ENCODE results near the gene CCDC85B.

The CCDC85B gene

DNA sequence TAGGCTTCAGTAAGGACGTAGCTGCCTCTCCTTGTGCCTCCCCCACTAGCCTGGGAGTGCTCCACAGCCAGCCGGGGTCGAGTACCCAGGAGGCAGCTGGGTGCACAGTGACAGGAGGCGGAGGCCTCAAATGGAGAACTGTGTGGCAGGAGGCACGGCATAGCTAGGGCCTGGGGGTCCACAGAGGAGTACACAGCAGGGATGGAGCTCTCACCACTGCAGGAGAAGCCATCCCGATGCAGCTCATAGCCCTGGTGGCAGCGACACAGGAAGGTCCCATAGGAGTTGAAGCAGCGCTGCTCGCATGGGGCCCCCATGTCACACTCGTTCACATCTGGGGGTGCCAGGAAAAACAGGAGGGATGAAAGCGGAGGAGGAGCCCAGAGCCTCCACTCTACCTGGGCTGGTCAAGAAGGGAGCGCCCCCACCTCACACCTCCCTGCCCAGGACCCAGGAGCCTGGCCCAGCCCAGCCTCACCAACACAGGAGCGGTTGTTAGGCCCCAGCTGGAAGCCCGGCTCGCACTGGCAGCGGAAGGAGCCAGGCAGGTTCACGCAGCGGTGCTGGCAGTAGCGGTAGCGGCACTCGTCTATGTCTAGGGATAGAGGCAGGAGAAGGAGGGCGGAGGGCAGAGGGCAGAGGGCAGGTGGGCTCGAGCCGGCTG is 20.7 kb upstream of the CCDC85B start:
- no peak for DNase-seq (ENCODE audit: low read depth)

DNA sequence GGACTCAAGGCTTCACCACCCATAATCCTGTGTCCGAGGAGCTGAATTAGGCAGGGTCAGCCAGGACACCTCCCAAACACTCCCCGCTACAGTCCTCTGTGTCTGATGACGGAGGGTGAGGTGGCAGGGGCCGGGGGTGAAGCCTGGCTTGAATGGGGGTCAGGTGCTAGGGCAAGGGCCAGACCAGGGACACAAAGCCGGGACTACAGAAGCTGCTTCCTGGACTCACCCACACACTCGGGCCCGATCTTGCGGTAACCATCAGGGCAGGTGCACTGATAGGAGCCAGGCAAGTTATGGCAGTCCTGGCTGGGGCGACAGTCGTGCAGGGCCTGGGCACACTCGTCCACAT is 20.2 kb upstream of the CCDC85B start:
- no peak for DNase-seq (ENCODE audit: low read depth)

DNA sequence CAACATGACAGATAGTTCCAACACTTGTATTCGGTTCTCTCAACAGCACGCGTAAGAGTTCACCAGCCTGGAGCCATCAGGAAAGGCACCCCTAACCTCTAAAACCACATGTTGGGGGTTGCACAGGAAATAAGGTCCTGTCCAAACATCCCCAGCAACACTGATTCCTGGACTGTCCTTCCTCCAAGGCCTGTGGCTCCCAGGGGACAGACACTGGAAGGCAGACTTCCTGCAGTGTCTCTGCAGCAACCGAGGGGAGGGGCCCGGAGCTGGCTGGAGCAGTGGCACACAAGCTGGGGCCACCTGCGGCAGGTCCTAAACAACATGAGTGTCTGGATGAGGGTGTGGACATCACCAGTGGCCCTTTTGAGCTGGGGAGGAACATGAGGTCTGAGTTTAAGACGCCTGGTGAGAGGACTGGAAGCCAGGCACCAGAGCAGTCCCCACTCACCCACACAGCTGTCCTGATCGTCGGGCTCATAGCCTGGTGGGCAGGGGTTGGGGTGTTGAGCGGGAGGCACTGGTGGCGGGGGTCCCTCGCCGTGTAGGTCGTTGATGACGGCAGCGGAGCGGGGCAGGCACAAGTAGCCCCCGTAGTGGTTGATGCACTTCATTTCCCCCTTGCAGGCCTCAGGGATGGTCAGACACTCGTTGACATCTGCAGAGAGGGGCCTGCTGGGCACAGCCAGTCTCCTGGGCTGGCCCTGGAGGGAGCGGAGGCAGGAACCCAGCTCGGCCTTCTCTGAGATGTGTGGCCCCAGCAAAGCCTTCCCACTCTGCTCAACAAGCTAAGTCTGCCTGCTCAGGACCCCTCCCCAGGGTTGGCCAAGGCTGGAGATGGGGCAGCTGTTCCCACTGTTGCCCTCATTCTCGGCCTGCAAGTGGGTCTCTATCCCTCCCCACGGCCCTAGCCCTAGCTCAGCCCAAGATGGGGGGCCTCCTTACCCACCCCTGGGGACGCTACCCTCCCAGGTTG is 19.5 kb upstream of the CCDC85B start:
- DNase-seq (ENCODE audit: low read depth) = no peak

DNA sequence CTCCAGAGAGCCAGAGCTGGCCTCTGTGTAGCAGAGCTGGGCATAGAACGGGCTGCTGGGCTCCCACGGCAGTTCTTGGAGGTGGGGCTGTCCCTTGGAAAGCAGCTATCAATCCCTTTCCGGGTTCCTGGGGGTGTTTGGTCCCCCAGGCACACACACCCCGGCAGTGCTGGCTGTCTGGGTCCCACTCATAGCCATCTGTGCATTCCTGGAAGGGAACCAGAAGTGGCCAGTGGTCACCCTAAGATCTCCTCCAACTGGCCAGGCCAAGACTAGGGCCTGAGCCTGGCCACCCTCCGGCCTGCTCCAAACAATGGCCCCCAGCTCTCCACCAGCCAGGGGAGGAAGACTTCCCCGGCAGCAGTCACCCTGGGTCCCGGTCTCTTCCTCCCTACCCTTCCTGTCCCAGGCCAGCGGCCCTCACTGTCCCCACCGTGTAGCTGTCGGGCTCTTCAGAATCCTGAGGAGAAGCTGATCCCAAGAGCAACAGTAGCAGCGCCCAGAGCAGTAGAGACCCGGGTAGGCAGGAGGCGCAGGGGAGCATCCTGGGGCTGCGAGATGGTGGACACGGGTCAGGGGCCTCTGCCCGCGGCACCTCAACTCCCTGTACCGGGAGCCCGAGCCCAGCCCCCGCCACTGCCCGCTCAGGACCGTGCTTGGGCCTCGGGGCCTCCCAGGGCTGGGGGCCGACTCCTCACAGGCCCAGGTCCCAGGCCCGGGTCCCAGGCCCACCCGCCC is 18.5 kb upstream of the CCDC85B start:
- DNase-seq (ENCODE audit: low read depth) = no peak

DNA sequence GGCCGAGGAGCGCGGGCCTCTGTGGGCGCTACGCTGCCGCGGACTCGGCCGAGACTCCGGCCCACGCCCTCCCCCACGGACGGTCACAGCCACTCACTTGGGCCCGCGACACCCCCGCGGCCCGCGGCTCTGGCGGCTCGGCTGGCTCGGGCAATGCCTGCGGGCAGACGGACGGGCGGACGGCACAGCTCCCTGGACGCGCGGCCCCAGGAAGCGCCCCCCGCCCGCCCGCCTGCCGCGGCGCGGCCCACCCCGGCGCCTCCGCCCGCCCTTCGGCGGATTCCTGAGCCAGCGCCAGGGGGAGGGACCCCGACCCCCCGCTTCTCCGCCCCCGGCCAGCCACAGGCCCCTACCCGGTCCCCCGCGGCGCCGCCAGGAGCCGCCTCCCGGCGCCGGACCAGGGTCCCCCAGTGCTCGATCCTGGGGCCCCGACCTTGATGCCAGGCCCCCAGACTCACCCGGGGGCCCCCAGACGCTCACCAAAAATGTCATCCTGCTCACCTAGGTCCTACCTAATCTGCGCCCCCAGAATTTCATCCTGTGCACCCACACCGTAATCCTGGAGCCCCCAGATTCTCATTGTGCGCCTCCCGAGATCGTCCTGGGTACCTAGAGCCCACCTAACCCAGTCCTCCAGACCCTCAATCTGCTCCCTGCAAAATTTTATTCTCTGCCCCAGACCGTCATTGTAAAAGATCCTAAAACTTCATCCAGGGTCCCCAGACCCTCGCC is 17.7 kb upstream of the CCDC85B start, which contains the start of gene EFEMP2:
Gene EFEMP2, minus strand, starts transcription at position 215 of the 732 bp plus-strand sequence. CDS start 446 bp downstream, outside the sequence.
- DNase-seq (ENCODE audit: low read depth) = no peak

DNA sequence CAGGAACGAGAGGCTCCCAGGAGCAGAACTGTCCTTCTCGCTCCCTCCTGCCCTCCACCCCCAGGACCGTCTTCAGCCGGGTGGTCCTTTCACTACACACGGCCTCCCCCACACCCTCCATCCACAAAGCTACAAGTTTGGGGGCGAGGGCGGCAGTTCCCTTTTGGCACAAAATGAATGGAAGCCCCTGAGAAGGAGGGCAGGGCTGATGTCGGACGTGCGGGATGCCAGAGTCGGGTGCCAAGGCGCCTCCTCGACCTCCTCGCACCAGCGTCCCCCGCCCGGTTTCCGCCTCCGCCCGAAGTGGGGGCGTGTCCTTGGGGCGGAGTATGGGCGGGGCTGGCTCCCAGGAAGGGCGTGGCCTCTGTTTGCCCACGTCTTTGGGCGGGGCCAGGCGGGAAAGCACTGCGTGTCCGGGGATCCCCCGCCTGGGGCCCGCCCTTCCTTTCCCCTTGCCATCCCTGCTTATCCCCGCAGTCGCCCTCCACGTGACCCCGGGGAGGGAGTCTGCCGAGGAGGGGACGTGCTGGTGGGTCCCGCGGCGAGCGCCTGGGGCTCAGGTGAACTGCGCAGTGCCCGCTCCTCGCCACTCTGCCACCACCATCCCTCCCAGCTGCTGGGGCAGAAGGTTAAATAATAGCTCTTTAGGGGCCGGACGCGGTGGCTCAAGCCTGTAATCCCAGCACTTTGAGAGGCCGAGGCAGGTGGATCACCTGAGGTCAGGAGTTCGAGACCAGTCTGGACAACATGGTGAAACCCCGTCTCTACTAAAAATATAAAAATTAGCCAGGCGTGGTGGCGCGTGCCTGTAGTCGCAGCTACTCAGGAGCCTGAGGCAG is 16.9 kb upstream of the CCDC85B start:
- DNase-seq (ENCODE audit: low read depth) = peak; percentile 96

DNA sequence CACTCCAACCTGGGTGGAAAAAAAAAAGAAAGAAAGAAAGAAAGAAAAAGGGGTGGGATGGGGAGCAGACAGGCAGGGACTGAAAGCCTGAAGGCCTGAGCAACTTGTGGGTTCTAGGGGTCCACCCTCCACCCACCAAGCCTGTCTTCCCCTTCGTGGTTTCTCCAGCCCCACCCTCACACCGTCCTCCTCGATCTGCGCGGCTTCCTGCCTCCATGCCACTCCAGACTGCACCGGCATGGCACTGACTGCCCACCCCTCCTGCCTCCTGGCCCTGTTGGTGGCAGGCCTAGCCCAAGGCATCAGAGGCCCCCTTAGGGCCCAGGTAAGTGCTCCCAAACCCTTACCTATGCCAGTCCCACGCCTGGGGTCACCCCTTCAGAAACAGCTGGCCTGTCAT is 10.9 kb upstream of the CCDC85B start, which contains the start of gene CTSW:
Gene CTSW, plus strand, starts transcription at position 221 of the 400 bp plus-strand sequence. Its CDS starts 18 bp downstream, at position 239.
- DNase-seq (ENCODE audit: low read depth) = no peak

DNA sequence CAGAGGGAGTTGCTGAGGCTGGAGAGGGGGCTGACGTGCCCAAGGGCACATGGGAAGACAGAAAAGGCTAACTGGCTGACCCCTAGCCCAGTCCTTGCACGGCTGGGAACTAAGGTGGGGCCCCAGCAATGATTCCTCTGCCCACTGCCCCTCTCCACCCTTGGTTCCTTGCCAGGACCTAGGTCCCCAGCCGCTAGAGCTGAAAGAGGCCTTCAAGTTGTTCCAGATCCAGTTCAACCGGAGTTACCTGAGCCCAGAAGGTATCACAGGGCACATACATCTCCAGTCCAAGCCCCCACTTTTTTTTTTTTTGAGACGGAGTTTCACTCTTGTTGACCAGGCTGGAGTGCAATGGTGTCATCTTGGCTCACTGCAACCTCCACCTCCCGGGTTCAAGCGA is 10.4 kb upstream of the CCDC85B start:
- DNase-seq (ENCODE audit: low read depth) = no peak

DNA sequence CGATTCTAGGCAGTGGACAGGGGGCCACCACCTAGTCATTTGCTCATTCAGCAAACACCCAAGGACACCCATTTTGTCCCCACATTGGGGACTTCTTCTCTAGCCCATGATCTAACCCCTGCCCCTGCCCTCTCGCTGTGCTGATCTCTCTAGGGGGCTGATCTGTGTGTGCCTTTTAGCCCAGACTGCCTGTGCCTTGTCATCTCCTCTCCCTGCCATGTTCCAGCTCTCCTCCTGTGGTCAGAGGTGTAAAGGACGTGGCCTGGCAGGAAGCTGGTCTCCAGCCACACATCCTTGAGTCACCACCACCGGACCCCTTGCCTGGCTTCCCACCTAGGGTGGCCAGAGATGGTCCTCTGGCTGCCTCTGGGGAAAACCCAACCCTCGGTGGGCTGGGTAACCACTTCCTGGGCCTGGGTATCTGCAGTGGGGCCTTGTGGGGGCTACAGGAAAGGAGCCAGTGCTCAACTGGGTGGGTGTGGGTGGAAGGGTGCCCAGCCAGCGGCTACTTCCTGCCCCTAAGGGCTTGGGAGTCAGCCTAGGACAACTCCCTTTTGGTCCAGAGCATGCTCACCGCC is 9.5 kb upstream of the CCDC85B start:
- no peak for DNase-seq (ENCODE audit: low read depth)

DNA sequence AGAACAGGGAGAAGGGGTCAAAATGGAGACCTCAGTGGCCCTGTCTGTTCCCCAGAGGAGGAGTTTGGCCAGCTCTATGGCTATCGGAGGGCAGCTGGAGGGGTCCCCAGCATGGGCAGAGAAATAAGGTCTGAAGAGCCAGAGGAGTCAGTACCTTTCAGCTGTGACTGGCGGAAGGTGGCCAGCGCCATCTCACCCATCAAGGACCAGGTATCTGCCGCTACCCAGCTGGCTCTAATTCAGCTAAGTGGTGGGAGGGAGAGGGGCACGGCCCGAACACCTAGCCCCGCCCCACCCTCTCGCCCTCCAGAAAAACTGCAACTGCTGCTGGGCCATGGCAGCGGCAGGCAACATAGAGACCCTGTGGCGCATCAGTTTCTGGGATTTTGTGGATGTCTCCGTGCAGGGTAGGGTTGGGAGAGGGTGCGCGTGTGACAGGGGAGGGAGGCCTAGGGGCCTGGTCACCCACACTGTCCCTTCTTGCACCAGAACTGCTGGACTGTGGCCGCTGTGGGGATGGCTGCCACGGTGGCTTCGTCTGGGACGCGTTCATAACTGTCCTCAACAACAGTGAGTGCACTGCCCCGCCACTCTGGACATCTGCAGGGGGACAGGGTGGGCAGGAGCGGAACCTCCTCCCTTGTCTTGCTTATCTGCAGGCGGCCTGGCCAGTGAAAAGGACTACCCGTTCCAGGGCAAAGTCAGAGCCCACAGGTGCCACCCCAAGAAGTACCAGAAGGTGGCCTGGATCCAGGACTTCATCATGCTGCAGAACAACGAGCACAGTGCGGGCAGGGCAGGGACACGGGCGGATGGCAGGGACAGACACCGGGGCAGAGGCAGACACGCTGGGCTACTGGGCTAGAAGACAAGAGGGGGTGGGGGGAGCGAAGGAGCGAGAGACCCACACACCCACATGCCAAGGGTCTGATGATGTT is 8.1 kb upstream of the CCDC85B start:
- DNase-seq (ENCODE audit: low read depth) = no peak

DNA sequence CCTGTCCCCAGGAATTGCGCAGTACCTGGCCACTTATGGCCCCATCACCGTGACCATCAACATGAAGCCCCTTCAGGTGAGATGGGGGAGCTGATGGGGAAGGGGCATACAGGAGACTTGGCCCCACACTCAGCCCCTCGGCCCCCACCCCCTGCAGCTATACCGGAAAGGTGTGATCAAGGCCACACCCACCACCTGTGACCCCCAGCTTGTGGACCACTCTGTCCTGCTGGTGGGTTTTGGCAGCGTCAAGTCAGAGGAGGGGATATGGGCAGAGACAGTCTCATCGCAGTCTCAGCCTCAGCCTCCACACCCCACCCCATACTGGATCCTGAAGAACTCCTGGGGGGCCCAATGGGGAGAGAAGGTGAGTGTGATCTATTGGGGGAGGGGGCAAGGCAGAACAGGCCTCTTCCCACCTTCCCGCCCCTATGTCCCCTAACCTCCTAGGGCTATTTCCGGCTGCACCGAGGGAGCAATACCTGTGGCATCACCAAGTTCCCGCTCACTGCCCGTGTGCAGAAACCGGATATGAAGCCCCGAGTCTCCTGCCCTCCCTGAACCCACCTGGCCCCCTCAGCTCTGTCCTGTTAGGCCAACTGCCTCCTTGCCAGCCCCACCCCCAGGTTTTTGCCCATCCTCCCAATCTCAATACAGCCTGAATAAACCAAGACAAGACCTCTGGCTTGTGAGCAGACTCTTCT is 7.3 kb upstream of the CCDC85B start:
- no peak for DNase-seq (ENCODE audit: low read depth)

DNA sequence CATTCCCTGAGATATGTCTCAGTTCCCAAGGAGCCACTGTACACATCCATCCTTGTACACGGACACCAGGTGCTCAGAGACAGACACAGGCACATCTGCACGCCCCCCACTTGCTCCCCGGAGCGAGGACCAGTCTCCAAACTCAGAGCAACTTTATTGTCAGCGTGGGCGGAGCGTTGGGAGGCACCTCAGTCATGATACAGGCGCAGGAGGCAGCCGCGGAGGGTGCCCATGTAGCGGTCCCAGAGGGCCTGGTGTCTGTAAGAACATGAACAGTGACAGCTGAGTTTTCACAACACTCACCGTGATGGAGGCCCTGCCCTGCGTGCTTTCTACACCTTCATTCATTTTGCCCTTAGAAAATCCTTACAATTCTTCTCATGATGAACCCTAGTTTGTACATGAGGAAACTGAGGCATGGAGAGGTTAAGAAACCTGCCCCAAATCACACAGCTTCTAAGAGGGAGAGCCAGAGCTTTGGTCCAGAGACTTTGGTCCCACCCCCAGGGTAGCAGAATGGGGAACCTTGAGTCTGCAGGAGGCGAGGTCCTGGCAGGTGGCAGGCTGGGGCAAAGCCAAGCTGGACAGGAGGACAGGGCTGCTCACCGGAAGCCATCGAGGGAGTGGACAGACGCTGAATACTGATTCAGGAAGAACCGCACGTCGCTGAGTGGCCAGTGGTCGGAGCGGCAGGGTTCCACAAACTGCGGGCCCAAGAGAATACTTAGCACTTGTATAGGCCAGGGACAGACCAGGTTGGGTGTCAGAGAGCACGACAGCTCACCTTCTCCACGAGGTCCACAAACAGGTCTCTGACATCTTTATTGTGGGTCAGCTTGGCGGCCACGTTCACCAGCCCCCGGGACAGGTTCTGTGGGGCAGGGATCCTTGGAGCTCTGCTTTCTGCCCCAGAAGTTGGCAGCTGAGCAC is 6.4 kb upstream of the CCDC85B start:
- no peak for DNase-seq (ENCODE audit: low read depth)

DNA sequence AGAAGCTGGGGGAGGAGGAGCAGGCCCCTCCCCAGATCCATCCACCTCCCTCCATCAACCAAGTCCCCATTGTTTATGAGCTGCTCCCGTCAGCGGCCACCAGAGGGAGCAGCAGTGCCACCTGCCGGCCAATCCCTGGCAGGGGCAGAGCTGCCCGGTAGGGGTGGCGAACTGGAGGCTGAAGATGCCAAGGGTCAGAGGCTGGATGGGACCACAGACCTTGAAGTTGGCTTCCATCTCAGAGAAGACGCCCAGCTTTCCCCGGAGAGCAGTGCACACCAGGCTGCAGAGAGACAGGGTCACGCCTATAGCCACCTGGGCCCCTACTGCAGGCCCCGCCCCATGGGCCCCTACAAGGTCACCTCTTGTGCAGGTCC is 5.8 kb upstream of the CCDC85B start:
- DNase-seq (ENCODE audit: low read depth) = peak; percentile 69

DNA sequence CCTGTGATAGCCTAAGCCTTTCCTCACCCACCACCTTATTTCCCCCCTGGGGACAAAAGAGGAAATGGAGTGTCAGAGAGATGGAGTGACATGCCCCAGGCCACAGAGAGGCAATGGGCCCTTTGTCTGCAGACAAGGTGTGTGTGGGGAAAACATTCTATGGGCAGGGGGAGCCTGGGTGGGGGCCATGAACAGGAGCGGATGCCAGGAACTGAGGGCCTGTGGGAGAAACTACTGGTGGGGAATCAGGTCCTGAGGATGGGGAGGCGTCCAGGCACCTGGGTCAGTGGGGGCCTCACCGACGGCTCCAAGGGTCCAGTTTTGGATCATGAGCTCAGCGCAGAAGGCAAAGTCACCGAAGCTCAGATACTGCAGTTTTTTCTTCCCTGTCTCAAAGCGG is 5.2 kb upstream of the CCDC85B start:
- no peak for DNase-seq (ENCODE audit: low read depth)

DNA sequence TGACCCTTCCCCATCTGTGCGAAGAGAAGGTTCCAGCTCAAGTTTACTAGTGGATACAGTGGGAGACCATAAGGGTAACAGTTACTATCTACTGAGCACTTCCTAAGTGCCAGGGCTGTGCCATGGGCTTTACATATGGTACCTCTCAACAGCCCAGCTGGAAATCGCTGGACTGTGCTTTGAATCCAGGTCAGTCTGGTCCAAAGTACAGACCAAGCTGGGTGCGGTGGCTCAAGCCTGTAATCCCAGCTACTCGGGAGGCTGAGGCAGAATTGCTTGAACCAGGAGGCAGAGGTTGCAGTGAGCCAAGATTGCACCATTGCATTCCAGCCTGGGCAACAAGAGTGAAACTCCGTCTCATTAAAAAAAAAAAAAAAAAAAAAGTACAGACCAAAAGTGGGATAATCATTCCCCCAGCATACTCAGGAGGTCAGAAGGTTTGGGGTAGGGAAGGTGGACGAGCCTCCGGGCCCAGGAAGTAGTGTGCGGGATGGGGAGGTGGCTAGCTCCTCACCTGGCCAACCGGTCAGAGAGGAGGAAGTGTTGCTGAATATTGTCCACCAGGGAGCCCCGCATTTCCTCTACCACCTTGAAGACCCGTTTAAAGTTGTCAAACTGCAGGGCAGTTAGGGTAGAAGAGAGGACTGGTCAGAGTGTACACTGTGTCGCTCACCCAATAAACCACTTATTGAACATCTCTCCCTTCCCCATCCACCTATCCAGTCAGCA is 4.5 kb upstream of the CCDC85B start:
- DNase-seq (ENCODE audit: low read depth) = no peak

DNA sequence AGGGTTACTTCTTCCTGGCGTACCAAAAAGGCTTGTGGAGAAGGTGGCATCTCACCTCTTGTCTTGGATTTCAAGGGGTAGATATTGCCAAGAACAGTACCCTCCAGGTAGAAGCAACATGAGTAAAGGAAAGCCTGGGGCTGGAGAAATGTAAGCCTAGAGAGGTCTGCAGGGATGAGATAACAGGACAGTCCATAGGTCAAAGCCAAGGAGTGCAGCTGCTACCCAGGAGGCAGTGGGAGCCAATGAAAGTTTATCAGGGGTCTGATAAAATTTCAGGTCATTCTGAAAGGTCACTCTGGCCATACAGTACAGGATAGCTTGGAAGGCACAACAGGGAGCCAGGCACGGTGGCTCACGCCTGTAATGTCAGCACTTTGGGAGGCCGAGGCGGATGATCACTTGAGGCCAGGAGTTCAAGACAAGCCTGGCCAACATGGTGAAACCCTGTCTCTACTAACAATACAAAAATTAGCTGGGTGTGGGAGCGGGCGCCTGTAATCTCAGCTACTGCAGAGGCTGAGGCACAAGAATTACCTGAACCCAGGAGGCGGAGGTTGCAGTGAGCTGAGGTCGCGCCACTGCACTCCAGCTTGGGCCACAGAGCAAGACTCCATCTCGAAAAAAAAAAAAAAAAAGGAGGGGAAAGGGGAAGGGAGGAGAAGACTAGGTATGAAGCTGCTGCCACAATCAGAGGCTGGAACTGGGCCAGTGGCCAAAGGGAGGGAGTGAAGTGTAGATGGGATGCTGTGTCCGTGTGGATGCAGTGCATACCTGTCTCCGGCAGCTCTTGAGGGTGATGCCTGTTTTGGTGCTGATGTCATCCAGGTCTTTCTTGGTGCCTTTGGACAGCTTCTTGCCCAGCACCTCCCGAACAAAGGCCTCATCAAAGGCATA is 3.4 kb upstream of the CCDC85B start:
- DNase-seq (ENCODE audit: low read depth) = no peak

All from stimulated activated CD8-positive, alpha-beta memory T cell treated with anti-CD3 and anti-CD28 coated beads, Interleukin-15, amount 100 ng/mL, for 24 hours (primary cell).